Prostate gland (tissue), 2 donors: Measurements from ENCODE around the gene SKIDA1. TPM values are rescaled to one million over a fixed set of nuclear protein-coding genes. Genes with fewer than 3 reads are reported as not detected.

ENCODE experiments used
- DNase-seq: peaks from one replicate; pipeline ENCODE4 v3.0.0-alpha.2; 2019; ENCODE audit warnings: low spot score
- H3K27ac ChIP-seq, 2 donors: fragments of 200-600 bp; sonication (generic); 2 replicates each; pipeline ENCODE4 v1.5.1; 2017 to 2019
- H3K27me3 ChIP-seq: fragments of 200-600 bp; sonication (generic); replicated peaks from 2 replicates; pipeline ENCODE4 v1.5.1; 2019; ENCODE audit not compliant: insufficient read depth
- H3K36me3 ChIP-seq, 2 donors: fragments of 200-600 bp; sonication (generic); 1 replicate in 1 of 2; 2 replicates in 1 of 2; pipeline versions ENCODE4 v1.5.1 to v1.8.1; 2017 to 2019
- H3K4me1 ChIP-seq: fragments of 200-600 bp; sonication (generic); replicated peaks from 2 replicates; pipeline ENCODE4 v1.5.1; 2019
- H3K4me3 ChIP-seq, 2 donors: fragments of 200-600 bp; sonication (generic); 2 replicates each; pipeline ENCODE4 v1.5.1; 2017 to 2019
- H3K9me3 ChIP-seq: fragments of 200-600 bp; sonication (generic); 2 replicates; pipeline ENCODE4 v1.5.1; 2017
- CTCF ChIP-seq, 4 experiments: fragments of 200-600 bp in 2 of 4; fragments of 450-650 bp in 2 of 4; sonication (generic) in 2 of 4; IDR thresholded peaks; 1 replicate in 3 of 4; 2 replicates in 1 of 4; pipeline ENCODE4 v1.5.1; 2016 to 2019; ENCODE audit warnings: antibody characterized with exemption in 4 of 4, mild to moderate bottlenecking in 2 of 4, moderate library complexity in 2 of 4
- POLR2A ChIP-seq: fragments of 450-650 bp; IDR thresholded peaks from one replicate; pipeline ENCODE4 v1.6.1; 2016; ENCODE audit warnings: antibody characterized with exemption, mild to moderate bottlenecking
- POLR2AphosphoS5 ChIP-seq: sonication (generic); formaldehyde crosslinking; IDR thresholded peaks from one replicate; pipeline ENCODE4 v1.6.1; 2017; ENCODE audit warnings: antibody characterized with exemption
- WGBS: methylation state at CpG from one replicate; pipeline ENCODE4 v1.1.5; 2018; 5-methylcytosine and 5-hydroxymethylcytosine counted together
- intact Hi-C: fragments of 100-400 bp; cut with DNase I; formaldehyde crosslinking; loops from one replicate; pipeline ENCODE4 v1.14.2; 2022
- total RNA-seq, 2 donors: library from RNA; depleted of rRNA; stranded (reverse); fragments of >200 nt; gene quantifications; one replicate each; pipeline ENCODE4 v1.1.0, GENCODE V29; 2016

The SKIDA1 gene
- total RNA-seq, 2 donors from 2014 or later, result 1.5 to 4.3 TPM

GRCh38 chr10:21513405-21513788 is 12.1 kb downstream of the SKIDA1 start:
- no peaks in the 10 kb centered on the region for H3K4me1 ChIP-seq
- WGBS, result 83% methylated on average over 1 of the region's 1 CpG
- H3K27ac ChIP-seq, result no peak overlapping the region
- no peaks in the 10 kb centered on the region for H3K9me3 ChIP-seq
- no peak for TF ChIP-seq POLR2A
- no peak for TF ChIP-seq POLR2AphosphoS5
- no peak for TF ChIP-seq CTCF (IDR thresholded peaks at IDR 0.05)
- no peak overlapping the region for H3K4me3 ChIP-seq
- no peaks in the 10 kb centered on the region for H3K36me3 ChIP-seq
- DNase-seq, result no peak
- H3K27me3 ChIP-seq, result no peaks in the 10 kb centered on the region
- intact Hi-C loops, result no loop called here

GRCh38 chr10:21512573-21513404 is 12.7 kb downstream of the SKIDA1 start:
- no peak overlapping the region for H3K4me3 ChIP-seq
- no peaks in the 10 kb centered on the region for H3K36me3 ChIP-seq
- H3K27me3 ChIP-seq, result no peaks in the 10 kb centered on the region
- H3K27ac ChIP-seq, result no peak overlapping the region
- H3K4me1 ChIP-seq, result no peaks in the 10 kb centered on the region
- no peak for DNase-seq
- H3K9me3 ChIP-seq, result no peaks in the 10 kb centered on the region
- 87% methylated on average over 2 of the region's 2 CpGs for WGBS
- intact Hi-C loops, result no loop called here
- TF ChIP-seq POLR2A (no peak), CTCF (IDR thresholded peaks at IDR 0.05) (no peak), POLR2AphosphoS5 (no peak)

GRCh38 chr10:21511946-21512572 is 13.4 kb downstream of the SKIDA1 start:
- Histone ChIP-seq H3K27me3 (no peaks in the 10 kb centered on the region), H3K9me3 (no peaks in the 10 kb centered on the region), H3K27ac (no peak overlapping the region), H3K36me3 (no peaks in the 10 kb centered on the region), H3K4me3 (no peak overlapping the region), H3K4me1 (no peaks in the 10 kb centered on the region)
- 82% methylated on average over 3 of the region's 3 CpGs for WGBS
- intact Hi-C loops, result no loop called here
- TF ChIP-seq POLR2A (no peak), CTCF (IDR thresholded peaks at IDR 0.05) (no peak)
- DNase-seq, result no peak

- no peaks in the 10 kb centered on the region for H3K4me1 ChIP-seq
- TF ChIP-seq POLR2A (no peak), POLR2AphosphoS5 (no peak), CTCF (IDR thresholded peaks at IDR 0.05) (no peak)
- intact Hi-C loops, result no loop called here
- no peaks in the 10 kb centered on the region for H3K27me3 ChIP-seq
- H3K36me3 ChIP-seq, result no peaks in the 10 kb centered on the region
- no peak overlapping the region for H3K27ac ChIP-seq
- no peak overlapping the region for H3K4me3 ChIP-seq
- no peaks in the 10 kb centered on the region for H3K9me3 ChIP-seq
- 91% methylated on average over 2 of the region's 2 CpGs for WGBS
- DNase-seq, result no peak
These were observed 14.3 kb downstream of the SKIDA1 start for GRCh38 chr10:21511095-21511570.
